ENCODE results near the gene ITPRID1. TPM values are rescaled to one million over a fixed set of nuclear protein-coding genes. Genes with fewer than 3 reads are reported as not detected.
"Not testable (repeated sequence)": the region's sequence is repeated elsewhere in the genome, so short reads cannot be mapped to it uniquely, and the experiment has no call there.

Gene ITPRID1
- total and polyA plus RNA-seq, 7 experiments from 2014 or later = not detected

DNA sequence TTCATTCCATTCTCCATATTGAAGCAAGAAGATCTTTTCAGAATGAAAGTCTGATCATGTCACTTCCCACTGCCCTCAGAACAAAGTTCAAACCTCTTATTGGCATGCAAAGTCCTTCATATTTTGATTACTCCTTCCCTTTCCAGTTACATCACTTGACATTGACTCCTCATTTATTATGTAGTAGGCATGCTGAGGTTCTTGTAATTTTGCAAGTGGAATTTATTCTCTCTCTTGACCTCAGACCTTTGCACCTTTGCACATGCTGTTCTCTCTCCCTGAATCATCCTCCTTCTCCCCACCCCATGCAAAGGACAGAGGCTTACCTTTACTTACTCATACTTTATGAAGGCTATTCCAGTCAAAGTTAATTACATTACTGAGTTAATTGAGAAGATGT lies 13.0 kb downstream of the ITPRID1 start:
- H3K4me1 ChIP-seq (ENCODE audit: control insufficient read depth in 2 of 2, insufficient read depth in 2 of 2, low read length in 2 of 2) = no peaks in the 10 kb centered on the region
- intact Hi-C loops (cut with micrococcal nuclease) = no loop called here
- ATAC-seq (no peak), DNase-seq (no peak)
- Mint-ChIP-seq H3K4me1 (no peaks in the 10 kb centered on the region), H3K27ac (no peak overlapping the region), H3K9me3 (peaks cover 0 to 15% (median 3%) of the 10 kb centered on the region in 11 donors), H3K27me3 (no peaks in the 10 kb centered on the region), H3K36me3 (no peaks in the 10 kb centered on the region), H3K4me3 (no peak overlapping the region)
- CTCF ChIA-PET = no interaction called here
- POLR2A ChIA-PET = no interaction called here
- no peaks in the 10 kb centered on the region for H3K9me3 ChIP-seq (ENCODE audit: control insufficient read depth in 2 of 3, low read length in 3 of 3)
- H3K27ac ChIP-seq (ENCODE audit: low read depth, low read length) = no peak overlapping the region
- no peaks in the 10 kb centered on the region for H3K27me3 ChIP-seq (ENCODE audit: control insufficient read depth in 2 of 2, insufficient read depth in 2 of 2, low read length in 2 of 2)
- no peak overlapping the region for H3K4me3 ChIP-seq (ENCODE audit: low read length)
- H3K36me3 ChIP-seq (ENCODE audit: control insufficient read depth in 2 of 3, insufficient read depth in 3 of 3, low read length in 3 of 3) = no peaks in the 10 kb centered on the region

DNA sequence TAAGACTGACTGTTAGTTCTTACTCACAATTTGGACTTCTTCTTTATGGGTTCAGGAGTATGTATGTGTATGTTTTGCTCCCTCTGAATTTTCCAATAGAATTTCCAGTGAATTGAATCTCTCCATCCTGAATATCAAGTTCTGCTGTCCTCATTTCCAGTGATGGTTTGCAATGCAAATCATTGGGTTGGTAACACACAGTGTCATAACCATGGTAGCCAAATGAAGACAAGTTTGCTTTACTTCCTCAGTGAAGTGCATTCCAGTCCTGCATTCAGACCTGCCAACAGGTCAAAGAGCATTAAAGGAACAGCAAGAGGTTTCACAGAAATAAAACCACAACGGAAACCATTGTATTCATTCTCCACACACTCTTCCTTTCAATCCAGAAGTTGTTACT lies 15.2 kb downstream of the ITPRID1 start:
- ATAC-seq (no peak), DNase-seq (no peak)
- Mint-ChIP-seq H3K9me3 (peaks cover 0 to 15% (median 0%) of the 10 kb centered on the region in 11 donors), H3K36me3 (no peaks in the 10 kb centered on the region), H3K4me3 (no peak overlapping the region), H3K27me3 (no peaks in the 10 kb centered on the region), H3K27ac (no peak overlapping the region), H3K4me1 (no peaks in the 10 kb centered on the region)
- Histone ChIP-seq H3K4me3 (ENCODE audit: low read length) (no peak overlapping the region), H3K9me3 (ENCODE audit: control insufficient read depth in 2 of 3, low read length in 3 of 3) (no peaks in the 10 kb centered on the region), H3K27me3 (ENCODE audit: control insufficient read depth in 2 of 2, insufficient read depth in 2 of 2, low read length in 2 of 2) (no peaks in the 10 kb centered on the region), H3K27ac (ENCODE audit: low read depth, low read length) (no peak overlapping the region), H3K4me1 (ENCODE audit: control insufficient read depth in 2 of 2, insufficient read depth in 2 of 2, low read length in 2 of 2) (no peaks in the 10 kb centered on the region), H3K36me3 (ENCODE audit: control insufficient read depth in 2 of 3, insufficient read depth in 3 of 3, low read length in 3 of 3) (no peaks in the 10 kb centered on the region)
- ChIA-PET CTCF (no interaction called here), POLR2A (no interaction called here)
- intact Hi-C loops (cut with micrococcal nuclease) = no loop called here

DNA sequence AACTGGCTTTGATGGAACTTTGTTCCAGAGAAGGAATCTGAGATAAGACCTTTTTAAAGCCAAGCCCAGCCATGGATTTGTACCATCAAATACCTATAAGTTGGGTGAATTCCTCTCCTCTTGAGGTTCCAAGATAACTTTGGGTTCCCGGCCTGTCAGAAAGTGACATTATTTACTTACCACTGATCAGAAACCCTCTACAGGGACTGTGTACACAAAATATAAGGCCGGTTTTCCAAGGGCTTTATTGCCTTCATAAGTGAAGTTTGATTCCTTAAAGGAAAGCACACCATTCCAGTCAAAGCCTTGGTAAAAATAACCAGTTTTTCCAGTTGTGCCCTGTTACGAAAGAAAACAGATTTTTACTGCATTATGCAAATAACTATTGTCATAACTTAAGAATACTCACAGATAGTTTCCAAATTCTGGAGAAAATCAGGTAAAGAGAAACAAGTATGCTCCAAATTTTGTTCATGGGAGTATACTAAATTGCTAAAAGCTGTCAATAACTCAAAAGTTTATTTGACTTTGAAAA lies 26.8 kb downstream of the ITPRID1 start:
- H3K4me1 Mint-ChIP-seq; H3K4me1 ChIP-seq (ENCODE audit: control insufficient read depth in 2 of 2, insufficient read depth in 2 of 2, low read length in 2 of 2); H3K36me3 ChIP-seq (ENCODE audit: control insufficient read depth in 2 of 3, insufficient read depth in 3 of 3, low read length in 3 of 3); H3K27ac ChIP-seq (ENCODE audit: low read depth, low read length); intact Hi-C loops (cut with micrococcal nuclease); ATAC-seq; H3K9me3 ChIP-seq (ENCODE audit: control insufficient read depth in 2 of 3, low read length in 3 of 3); CTCF ChIA-PET; H3K27me3 ChIP-seq (ENCODE audit: control insufficient read depth in 2 of 2, insufficient read depth in 2 of 2, low read length in 2 of 2); H3K36me3 Mint-ChIP-seq; H3K27me3 Mint-ChIP-seq; DNase-seq; H3K27ac Mint-ChIP-seq; H3K4me3 Mint-ChIP-seq; H3K4me3 ChIP-seq (ENCODE audit: low read length); POLR2A ChIA-PET: not testable (repeated sequence)
- peaks cover 0 to 19% (median 0%) of the 10 kb centered on the region in 11 donors for H3K9me3 Mint-ChIP-seq

DNA sequence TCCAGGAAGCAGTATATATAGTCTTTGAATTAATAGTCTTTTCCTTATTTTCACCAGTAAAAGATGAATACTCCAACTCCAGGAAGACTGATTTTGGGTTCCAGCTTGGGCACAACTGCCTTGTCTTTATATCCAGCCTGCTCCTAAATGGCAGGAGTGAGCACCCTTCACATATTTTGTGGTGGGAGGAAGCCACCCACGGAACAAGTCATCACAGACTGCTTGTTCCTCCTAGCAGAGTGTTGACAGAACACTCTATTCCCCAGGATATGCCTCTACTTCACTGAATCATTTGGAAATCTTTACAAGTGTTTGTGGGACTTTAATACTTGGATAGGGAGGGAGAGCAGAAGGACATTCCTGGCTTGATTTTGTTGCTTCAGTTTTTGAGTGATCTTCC lies 31.7 kb downstream of the ITPRID1 start:
- no peak overlapping the region for H3K27ac ChIP-seq (ENCODE audit: low read depth, low read length)
- H3K9me3 Mint-ChIP-seq = peaks cover 0 to 7% (median 0%) of the 10 kb centered on the region in 11 donors
- no peak overlapping the region for H3K4me3 ChIP-seq (ENCODE audit: low read length)
- no peak overlapping the region for H3K4me3 Mint-ChIP-seq
- no peaks in the 10 kb centered on the region for H3K4me1 ChIP-seq (ENCODE audit: control insufficient read depth in 2 of 2, insufficient read depth in 2 of 2, low read length in 2 of 2)
- H3K36me3 Mint-ChIP-seq = no peaks in the 10 kb centered on the region
- intact Hi-C loops (cut with micrococcal nuclease) = no loop called here
- H3K4me1 Mint-ChIP-seq = no peaks in the 10 kb centered on the region
- ChIA-PET CTCF (no interaction called here), POLR2A (no interaction called here)
- no peaks in the 10 kb centered on the region for H3K27me3 ChIP-seq (ENCODE audit: control insufficient read depth in 2 of 2, insufficient read depth in 2 of 2, low read length in 2 of 2)
- ATAC-seq = no peak
- H3K27me3 Mint-ChIP-seq = peaks cover 0 to 5% (median 0%) of the 10 kb centered on the region in 5 donors
- no peak for DNase-seq
- H3K27ac Mint-ChIP-seq = no peak overlapping the region
- no peaks in the 10 kb centered on the region for H3K36me3 ChIP-seq (ENCODE audit: control insufficient read depth in 2 of 3, insufficient read depth in 3 of 3, low read length in 3 of 3)
- no peaks in the 10 kb centered on the region for H3K9me3 ChIP-seq (ENCODE audit: control insufficient read depth in 2 of 3, low read length in 3 of 3)

DNA sequence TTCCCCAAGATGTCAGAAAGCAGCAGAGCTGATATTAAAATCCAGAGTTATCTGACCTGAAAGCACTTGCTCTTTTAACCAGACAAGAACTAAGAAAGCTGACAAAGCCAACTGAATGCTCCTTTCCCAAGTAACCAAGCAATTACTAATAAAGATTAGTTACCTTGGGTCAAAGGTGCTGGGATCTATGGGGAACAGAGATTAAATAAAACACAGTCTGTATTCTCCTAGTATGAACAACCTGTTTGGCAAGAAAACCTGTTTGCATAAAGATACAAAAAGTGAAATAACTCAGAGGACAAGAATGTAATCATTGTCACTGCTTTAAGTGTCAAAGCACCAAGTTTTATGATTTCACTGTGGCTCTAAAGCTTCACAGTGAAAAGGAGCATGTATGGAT lies 35.7 kb downstream of the ITPRID1 start:
- POLR2A ChIA-PET = no interaction called here
- H3K9me3 ChIP-seq (ENCODE audit: control insufficient read depth in 2 of 3, low read length in 3 of 3) = no peaks in the 10 kb centered on the region
- H3K9me3 Mint-ChIP-seq = peaks cover 0 to 8% (median 3%) of the 10 kb centered on the region in 11 donors
- H3K27ac Mint-ChIP-seq = no peak overlapping the region
- no peaks in the 10 kb centered on the region for H3K4me1 ChIP-seq (ENCODE audit: control insufficient read depth in 2 of 2, insufficient read depth in 2 of 2, low read length in 2 of 2)
- ATAC-seq (no peak), DNase-seq (no peak)
- H3K36me3 ChIP-seq (ENCODE audit: control insufficient read depth in 2 of 3, insufficient read depth in 3 of 3, low read length in 3 of 3) = no peaks in the 10 kb centered on the region
- H3K36me3 Mint-ChIP-seq = no peaks in the 10 kb centered on the region
- no peaks in the 10 kb centered on the region for H3K4me1 Mint-ChIP-seq
- no peak overlapping the region for H3K4me3 Mint-ChIP-seq
- no peaks in the 10 kb centered on the region for H3K27me3 ChIP-seq (ENCODE audit: control insufficient read depth in 2 of 2, insufficient read depth in 2 of 2, low read length in 2 of 2)
- no peak overlapping the region for H3K4me3 ChIP-seq (ENCODE audit: low read length)
- intact Hi-C loops (cut with micrococcal nuclease) = no loop called here
- H3K27ac ChIP-seq (ENCODE audit: low read depth, low read length) = no peak overlapping the region
- H3K27me3 Mint-ChIP-seq = peaks cover 0 to 5% (median 0%) of the 10 kb centered on the region in 5 donors
- CTCF ChIA-PET = no interaction called here

DNA sequence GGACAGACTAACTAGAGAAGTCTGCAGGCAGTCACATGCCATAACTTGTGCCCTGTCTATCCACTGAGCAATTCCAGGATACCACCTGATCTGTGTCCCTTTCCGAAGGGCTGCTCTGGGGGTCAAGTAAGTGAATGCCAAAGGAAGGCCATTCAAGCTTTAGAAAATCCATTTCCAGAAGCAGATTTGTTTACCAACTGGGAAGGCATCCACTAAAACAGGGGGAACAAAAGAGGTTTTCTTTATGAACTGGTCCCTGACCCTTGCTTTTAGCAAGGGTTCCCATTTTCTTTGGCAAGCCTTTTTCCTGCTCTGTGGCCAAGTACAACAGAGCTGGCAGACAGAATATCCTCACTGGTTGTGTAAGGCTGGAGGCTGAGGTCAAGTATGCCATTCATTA lies 36.5 kb downstream of the ITPRID1 start:
- CTCF ChIA-PET = no interaction called here
- Mint-ChIP-seq H3K27me3 (no peaks in the 10 kb centered on the region), H3K4me3 (no peak overlapping the region)

DNA sequence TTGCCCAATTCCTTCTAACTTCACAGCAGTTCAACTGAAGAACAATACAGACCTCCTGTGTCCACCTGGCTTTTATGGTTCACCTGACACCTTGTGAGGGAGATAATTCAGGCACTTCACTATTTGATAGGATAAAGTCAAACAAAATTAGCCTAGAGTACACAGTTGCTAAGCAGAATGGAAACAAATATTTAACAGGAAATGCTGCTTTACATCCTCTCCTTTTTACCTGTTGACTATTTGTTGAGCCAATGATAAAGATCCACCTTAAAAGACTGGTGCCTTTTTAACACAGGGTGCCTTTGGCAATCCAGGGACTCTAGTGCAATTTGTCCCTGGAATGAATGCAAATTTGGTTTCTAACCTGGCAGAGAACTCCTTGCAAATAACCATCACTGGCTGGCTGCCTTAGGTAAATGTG lies 39.8 kb downstream of the ITPRID1 start:
- ChIA-PET POLR2A (no interaction called here), CTCF (no interaction called here)
- Histone ChIP-seq H3K27ac (ENCODE audit: low read depth, low read length) (no peak overlapping the region), H3K4me3 (ENCODE audit: low read length) (no peak overlapping the region), H3K9me3 (ENCODE audit: control insufficient read depth in 2 of 3, low read length in 3 of 3) (no peaks in the 10 kb centered on the region), H3K27me3 (ENCODE audit: control insufficient read depth in 2 of 2, insufficient read depth in 2 of 2, low read length in 2 of 2) (no peaks in the 10 kb centered on the region), H3K36me3 (ENCODE audit: control insufficient read depth in 2 of 3, insufficient read depth in 3 of 3, low read length in 3 of 3) (no peaks in the 10 kb centered on the region), H3K4me1 (ENCODE audit: control insufficient read depth in 2 of 2, insufficient read depth in 2 of 2, low read length in 2 of 2) (no peaks in the 10 kb centered on the region)
- ATAC-seq = no peak
- no peaks in the 10 kb centered on the region for H3K4me1 Mint-ChIP-seq
- no peak overlapping the region for H3K27ac Mint-ChIP-seq
- no peak overlapping the region for H3K4me3 Mint-ChIP-seq
- no peak for DNase-seq
- no peaks in the 10 kb centered on the region for H3K36me3 Mint-ChIP-seq
- H3K9me3 Mint-ChIP-seq = peaks cover 0 to 8% (median 0%) of the 10 kb centered on the region in 11 donors
- no peaks in the 10 kb centered on the region for H3K27me3 Mint-ChIP-seq
- intact Hi-C loops (cut with micrococcal nuclease) = no loop called here

More for the DNA sequence above, 36.5 kb downstream of the ITPRID1 start:
- Histone ChIP-seq H3K27me3 (ENCODE audit: control insufficient read depth in 2 of 2, insufficient read depth in 2 of 2, low read length in 2 of 2) (no peaks in the 10 kb centered on the region), H3K36me3 (ENCODE audit: control insufficient read depth in 2 of 3, insufficient read depth in 3 of 3, low read length in 3 of 3) (no peaks in the 10 kb centered on the region), H3K27ac (ENCODE audit: low read depth, low read length) (no peak overlapping the region), H3K4me3 (ENCODE audit: low read length) (no peak overlapping the region), H3K4me1 (ENCODE audit: control insufficient read depth in 2 of 2, insufficient read depth in 2 of 2, low read length in 2 of 2) (no peaks in the 10 kb centered on the region), H3K9me3 (ENCODE audit: control insufficient read depth in 2 of 3, low read length in 3 of 3) (no peaks in the 10 kb centered on the region)
- Mint-ChIP-seq H3K36me3 (no peaks in the 10 kb centered on the region), H3K27ac (no peak overlapping the region), H3K4me1 (no peaks in the 10 kb centered on the region), H3K9me3 (peaks cover 0 to 8% (median 0%) of the 10 kb centered on the region in 11 donors)
- POLR2A ChIA-PET = no interaction called here
- intact Hi-C loops (cut with micrococcal nuclease) = no loop called here
- ATAC-seq (no peak), DNase-seq (no peak)

Measured in naive thymus-derived CD4-positive, alpha-beta T cell (primary cell).